ENCODE data around the gene PKP3.

GRCh38 chr11:390175-390574 is 3.8 kb upstream of the PKP3 start:
- TF ChIP-seq CTCF (IDR thresholded peaks at IDR 0.05; ENCODE audit: low read depth, low read length) = no peak
- TF ChIP-seq MYC (IDR thresholded peaks at IDR 0.05; ENCODE audit: low read depth, low read length) = no peak

Data from NB4 (cell line).